Right renal pelvis (tissue), 4 donors: ENCODE data around the gene NINJ2. TPM values are rescaled to one million over a fixed set of nuclear protein-coding genes. Genes with fewer than 3 reads are reported as not detected.
"Not testable (repeated sequence)": the region's sequence is repeated elsewhere in the genome, so short reads cannot be mapped to it uniquely, and the experiment has no call there.

Experiments used
- DNase-seq, 4 donors: peaks; one replicate each; pipeline ENCODE4 v3.0.0-alpha.2; 2013; ENCODE audit warnings: low read depth in 4 of 4, low spot score in 3 of 4, missing footprints in 1 of 4
- polyA plus RNA-seq, 4 donors: library from polyadenylated mRNA; unstranded; fragments of 120-200 nt; gene quantifications; one replicate each; pipeline ENCODE4 v1.2.1, GENCODE V29; 2013; ENCODE audit not compliant: insufficient read length in 4 of 4

NINJ2 gene
- polyA plus RNA-seq, 4 donors, result 0.93 to 1.4 (median 1.4) TPM

GRCh38 chr12:643475-644302 is 19.6 kb downstream of the NINJ2 start:
- DNase-seq, result no peak

GRCh38 chr12:642633-643474 is 20.4 kb downstream of the NINJ2 start:
- peak in 1 of 4 donors; percentile 32 for DNase-seq

DNA sequence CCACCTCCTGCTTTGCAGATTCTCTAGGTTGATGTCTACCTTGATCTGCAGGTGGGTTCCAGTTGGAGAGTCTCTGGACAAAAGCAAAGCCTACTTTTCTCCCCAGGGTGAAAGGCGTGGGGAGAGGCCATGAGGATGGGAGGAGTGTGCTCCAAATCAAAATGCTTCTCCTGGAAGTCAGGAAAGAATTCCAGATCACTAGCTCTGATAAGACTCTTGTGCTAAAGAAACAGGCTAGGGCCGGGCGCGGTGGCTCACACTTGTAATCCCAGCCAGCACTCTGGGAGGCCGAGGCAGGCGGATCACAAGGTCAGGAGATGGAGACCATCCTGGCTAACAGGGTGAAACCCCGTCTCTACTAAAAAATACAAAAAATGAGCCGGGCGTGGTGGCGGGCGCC is 21.9 kb downstream of the NINJ2 start:
- DNase-seq, result not testable (repeated sequence)

DNA sequence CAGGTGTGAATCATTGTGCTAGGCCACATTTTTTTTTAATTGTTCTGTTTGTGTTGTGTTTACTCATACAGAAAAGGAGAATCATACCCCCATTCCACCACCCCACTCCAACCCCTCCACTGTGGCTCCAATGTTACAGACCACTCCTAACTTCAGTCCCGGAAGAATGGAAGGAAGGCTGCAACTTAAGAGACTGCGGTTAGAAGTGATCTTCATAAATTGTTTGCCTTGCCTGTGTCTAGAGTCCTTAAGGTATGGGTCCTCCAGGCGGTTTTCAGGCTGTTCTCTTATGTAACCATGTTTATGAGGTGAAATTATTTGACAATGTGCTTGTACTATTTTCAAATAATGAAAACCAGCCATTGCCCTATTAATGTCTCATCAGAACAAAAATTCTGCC is 22.5 kb downstream of the NINJ2 start:
- no peak for DNase-seq

DNA sequence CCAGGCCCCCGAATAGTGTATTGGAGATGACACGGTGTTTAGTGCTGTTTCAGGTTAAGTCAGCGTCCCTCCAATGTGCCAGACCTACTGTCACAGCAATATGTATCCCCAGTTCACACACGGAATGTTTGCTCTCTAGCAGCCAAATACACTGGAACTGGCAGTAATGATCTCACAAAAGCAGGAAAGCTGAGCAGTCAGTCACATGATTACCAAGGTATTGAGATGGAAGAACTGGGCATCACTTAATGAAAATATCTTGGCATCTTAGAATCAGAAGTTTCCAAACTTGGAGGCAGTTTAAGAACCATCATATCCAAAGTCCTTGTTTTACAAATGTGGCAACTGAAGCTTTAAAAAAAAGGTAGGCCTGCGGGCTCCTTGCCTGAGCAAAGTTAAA is 23.3 kb downstream of the NINJ2 start:
- DNase-seq, result no peak

DNA sequence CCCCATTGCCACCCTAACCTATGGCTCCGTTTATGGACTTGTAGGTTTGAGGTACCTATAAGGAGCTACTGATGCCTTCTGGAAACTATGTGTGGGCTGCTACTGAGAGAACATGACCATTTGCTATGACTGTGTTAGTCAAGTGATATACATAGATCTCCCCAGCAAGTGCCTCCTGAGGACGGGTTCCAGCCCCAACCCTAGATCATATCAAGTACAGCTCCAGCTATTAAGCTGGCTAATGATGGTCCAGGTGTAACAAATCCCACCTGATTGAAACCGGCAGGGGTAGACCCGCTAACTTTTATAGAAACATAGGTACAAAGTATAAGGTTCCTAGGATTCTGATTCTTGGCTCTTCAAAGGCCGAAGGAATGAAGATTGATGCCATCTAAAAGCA is 23.7 kb downstream of the NINJ2 start:
- no peak for DNase-seq

- DNase-seq, result no peak
These were observed 24.2 kb downstream of the NINJ2 start for GRCh38 chr12:638953-639557.

GRCh38 chr12:636632-637031 is 26.6 kb downstream of the NINJ2 start:
- DNase-seq, result no peak

- no peak for DNase-seq
These were observed 29.5 kb downstream of the NINJ2 start for GRCh38 chr12:633731-634130.

GRCh38 chr12:632102-632696 is 31.0 kb downstream of the NINJ2 start:
- no peak for DNase-seq

DNA sequence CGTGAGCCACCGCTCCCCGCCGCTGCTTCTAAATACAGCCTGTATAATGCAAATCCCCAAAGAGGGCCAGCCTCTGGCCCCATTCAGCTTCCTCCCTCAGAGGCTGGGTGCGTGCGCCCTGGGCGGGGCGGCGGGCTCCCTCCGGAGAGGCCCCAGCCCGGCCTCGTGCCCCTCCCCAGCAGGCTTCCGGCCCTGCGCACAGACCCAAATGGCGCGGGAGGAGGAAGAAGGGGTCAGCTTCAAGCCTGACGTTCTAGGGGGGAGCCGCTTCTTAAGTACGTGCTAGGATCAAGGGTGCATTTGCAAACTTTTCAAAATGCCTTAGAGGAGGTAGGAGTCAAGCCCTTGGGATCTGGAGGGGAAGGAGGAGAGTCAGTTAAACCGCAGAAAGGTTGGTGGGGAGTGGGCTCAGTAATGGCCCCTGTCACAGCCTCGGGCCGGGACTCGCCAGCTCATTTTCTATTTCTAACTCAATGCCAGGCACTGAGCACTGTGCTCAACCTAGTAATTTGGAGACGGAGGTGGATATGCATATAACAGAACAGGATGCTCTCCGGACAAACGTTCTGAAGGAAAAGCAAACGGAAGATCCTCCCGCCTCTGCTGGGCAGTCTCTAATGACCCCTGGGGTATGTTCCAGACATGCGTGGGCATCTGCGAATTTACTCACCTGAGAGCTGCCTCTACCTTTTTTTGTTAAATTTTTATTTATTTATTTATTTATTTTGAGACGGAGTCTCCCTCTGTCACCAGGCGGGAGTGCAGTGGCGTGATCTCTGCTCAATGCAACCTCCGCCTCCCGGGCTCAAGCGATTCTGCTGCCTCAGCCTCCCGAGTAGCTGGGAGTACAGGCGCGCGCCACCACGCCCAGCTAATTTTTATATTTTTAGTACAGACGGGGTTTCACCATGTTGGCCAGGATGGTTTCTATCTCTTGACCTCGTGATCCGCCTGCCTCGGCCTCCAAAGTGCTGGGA is 32.3 kb downstream of the NINJ2 start:
- DNase-seq, result no peak

DNA sequence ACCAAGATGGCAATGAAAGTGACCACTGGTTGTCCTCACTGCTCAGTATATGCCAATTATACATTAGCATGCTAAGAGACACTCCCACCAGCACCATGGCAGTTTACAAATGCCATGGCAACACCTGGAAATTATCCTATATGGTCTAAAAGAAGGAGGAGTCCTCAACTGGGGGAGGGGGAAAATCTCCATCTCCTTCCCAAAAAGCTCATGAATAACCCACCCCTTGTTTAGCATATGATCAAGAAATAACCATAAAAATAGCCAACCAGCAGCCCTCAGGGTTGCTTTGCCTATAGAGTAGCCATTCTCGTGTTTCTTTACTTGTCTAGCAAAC is 34.5 kb downstream of the NINJ2 start:
- not testable (repeated sequence) for DNase-seq

DNA sequence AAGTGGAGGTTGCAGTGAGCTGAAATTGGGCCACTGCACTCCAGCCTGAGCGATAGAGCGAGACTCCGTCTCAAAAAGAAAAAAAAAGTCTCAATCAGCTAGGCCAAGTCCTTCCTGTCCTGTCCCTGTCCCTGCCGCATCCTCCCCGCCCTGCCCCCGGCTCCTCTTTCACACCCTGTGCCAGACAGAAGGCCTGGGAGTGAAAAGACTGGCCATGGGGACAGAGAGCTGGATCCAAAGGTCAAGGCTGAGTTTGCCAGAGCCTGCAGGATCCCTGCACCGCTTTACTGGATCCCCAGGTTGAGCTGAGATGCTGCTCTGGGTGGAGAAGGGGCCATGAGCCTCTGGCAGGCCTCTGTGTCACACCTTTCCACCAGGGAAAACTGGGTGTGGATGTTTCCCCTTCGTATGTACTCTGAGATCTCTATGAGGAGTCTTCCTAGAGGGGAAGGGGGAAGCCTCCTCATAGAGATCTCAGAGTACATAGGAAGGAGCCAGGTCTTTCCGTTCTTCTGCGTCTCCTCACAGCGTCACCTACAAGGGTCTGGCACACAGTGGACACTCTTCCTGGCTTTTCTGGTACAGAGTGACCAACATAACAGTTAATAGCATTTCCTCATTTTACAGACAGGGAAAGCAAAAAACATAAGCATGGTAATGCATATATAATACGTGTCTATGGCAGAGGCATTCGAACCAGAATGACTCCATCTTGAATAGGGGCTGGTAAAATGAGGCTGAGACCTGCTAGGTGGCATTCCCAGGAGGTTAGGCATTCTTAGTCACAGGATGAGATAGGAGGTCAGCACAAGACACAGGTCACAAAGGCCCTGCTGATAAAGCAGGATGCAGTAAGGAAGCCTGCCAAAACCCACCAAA is 35.1 kb downstream of the NINJ2 start:
- DNase-seq, result no peak

DNA sequence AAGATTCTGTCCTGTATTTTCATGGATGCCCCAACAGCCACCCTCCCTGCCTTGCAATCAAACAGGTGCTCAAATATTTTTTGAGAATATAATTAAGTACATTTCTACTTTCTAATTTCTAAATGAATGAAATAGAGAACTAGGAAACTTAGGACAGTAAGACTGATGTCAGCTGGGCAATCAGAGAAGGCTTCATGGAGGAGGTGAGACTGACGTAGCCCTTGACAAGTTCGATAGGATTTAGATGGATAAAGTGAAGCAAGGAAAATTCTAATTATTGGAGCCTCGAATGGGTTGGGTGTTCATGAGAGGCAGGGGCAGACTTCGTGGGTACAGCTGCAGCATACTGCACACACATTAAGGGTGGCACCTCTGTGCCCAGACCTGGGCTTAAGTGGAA is 36.0 kb downstream of the NINJ2 start:
- no peak for DNase-seq

- no peak for DNase-seq
These were observed 37.2 kb downstream of the NINJ2 start for GRCh38 chr12:625998-626397.

- DNase-seq, result no peak
These were observed 39.3 kb downstream of the NINJ2 start for GRCh38 chr12:623865-624372.

DNA sequence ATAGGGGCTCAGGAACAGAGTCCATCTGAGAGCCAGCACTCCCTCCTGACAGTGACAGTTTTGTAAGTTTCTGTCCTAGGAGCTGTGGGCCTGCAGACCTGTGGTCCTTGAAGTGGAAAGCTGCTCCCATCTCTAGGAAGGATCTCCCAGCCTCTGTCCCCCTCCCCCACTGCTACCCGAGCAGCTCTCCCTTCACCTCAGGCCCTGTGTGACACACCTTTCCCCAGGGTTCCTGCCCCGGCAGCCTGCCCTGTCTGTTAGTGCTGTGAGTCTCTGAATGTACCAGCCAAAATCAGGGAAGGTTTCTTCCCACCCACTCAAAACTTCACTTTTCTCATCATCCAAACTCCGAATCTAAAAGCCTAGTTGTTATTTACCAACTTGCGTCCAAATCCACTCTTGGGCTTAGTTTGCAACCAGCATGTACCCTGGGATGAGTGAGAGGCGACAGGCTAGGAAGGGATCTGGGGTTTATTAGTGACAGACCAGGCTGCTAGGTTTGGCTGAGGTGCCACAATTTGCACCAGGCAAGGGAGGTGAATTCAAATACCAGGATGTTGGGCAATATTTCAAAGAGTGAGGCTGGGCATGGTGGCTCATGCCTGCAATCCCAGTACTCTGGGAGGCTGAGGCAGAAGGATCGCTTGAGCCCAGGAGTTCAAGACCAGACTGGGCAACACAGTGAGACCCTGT is 39.9 kb downstream of the NINJ2 start:
- no peak for DNase-seq

- DNase-seq, result no peak
These were observed 40.8 kb downstream of the NINJ2 start for GRCh38 chr12:622416-622815.
